GM19043 (cell line): ENCODE data around the gene RABL6.
"Not testable (repeated sequence)": the region's sequence is repeated elsewhere in the genome, so short reads cannot be mapped to it uniquely, and the experiment has no call there.

Experiments used
- ATAC-seq: cut with Tn5 transposase; IDR thresholded peaks from one replicate; pipeline ENCODE4 v1.9.1; 2021; ENCODE audit warnings: low read depth; ENCODE audit not compliant: unreplicated experiment

Gene RABL6

GRCh38 chr9:136794281-136794999, 13.3 kb upstream of the RABL6 start:
- ATAC-seq = no peak

GRCh38 chr9:136795000-136795348, 12.8 kb upstream of the RABL6 start:
- no peak for ATAC-seq

- no peak for ATAC-seq
These were observed 11.4 kb upstream of the RABL6 start, which contains the start of gene CCDC183 for GRCh38 chr9:136796238-136796774. Gene CCDC183, plus strand, starts transcription at chr9:136796338. Its CDS starts 60 bp downstream, at chr9:136796398.

GRCh38 chr9:136796775-136797347, 10.9 kb upstream of the RABL6 start:
- ATAC-seq = not testable (repeated sequence)

GRCh38 chr9:136798708-136799078, 9.1 kb upstream of the RABL6 start:
- ATAC-seq = no peak

GRCh38 chr9:136799079-136799853, 8.5 kb upstream of the RABL6 start:
- ATAC-seq = no peak

- no peak for ATAC-seq
These were observed 7.7 kb upstream of the RABL6 start for GRCh38 chr9:136799854-136800657.

- no peak for ATAC-seq
These were observed 5.4 kb upstream of the RABL6 start for GRCh38 chr9:136802321-136802720.

- ATAC-seq = not testable (repeated sequence)
These were observed 4.7 kb upstream of the RABL6 start for GRCh38 chr9:136803009-136803550.

- ATAC-seq = no peak
These were observed 3.9 kb upstream of the RABL6 start for GRCh38 chr9:136803551-136804508.

GRCh38 chr9:136804509-136805206, 3.1 kb upstream of the RABL6 start:
- ATAC-seq = no peak

- no peak for ATAC-seq
These were observed 2.5 kb upstream of the RABL6 start for GRCh38 chr9:136805207-136805740.

GRCh38 chr9:136806067-136806466, 1.7 kb upstream of the RABL6 start:
- ATAC-seq = no peak

GRCh38 chr9:136806631-136807201, 1.0 kb upstream of the RABL6 start:
- ATAC-seq = no peak

GRCh38 chr9:136808075-136808805, 492 bp downstream of the RABL6 start:
- ATAC-seq = peak; percentile 30

GRCh38 chr9:136808806-136809158, 1.0 kb downstream of the RABL6 start:
- no peak for ATAC-seq

- no peak for ATAC-seq
These were observed 7.1 kb downstream of the RABL6 start for GRCh38 chr9:136814725-136815421.
